HG02938 (cell line): ENCODE data around the gene SNPH.

Experiments used
- ATAC-seq: cut with Tn5 transposase; IDR thresholded peaks from one replicate; pipeline ENCODE4 v1.9.1; 2021; ENCODE audit warnings: mild to moderate bottlenecking, moderate library complexity; ENCODE audit not compliant: unreplicated experiment

Gene SNPH

DNA sequence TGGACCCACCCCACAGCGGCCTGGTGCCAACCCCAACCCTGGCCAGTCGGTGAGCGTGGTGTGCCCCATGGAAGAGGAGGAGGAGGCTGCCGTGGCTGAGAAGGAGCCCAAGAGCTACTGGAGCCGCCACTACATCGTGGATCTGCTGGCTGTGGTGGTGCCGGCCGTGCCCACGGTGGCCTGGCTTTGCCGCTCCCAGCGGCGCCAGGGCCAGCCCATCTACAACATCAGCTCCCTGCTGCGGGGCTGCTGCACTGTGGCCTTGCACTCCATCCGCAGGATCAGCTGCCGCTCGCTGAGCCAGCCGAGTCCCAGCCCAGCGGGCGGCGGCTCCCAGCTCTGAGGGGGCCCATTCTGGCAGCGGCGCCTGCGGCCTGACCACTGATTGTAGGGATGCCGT, 39.6 kb downstream of the SNPH start:
- no peak for ATAC-seq

DNA sequence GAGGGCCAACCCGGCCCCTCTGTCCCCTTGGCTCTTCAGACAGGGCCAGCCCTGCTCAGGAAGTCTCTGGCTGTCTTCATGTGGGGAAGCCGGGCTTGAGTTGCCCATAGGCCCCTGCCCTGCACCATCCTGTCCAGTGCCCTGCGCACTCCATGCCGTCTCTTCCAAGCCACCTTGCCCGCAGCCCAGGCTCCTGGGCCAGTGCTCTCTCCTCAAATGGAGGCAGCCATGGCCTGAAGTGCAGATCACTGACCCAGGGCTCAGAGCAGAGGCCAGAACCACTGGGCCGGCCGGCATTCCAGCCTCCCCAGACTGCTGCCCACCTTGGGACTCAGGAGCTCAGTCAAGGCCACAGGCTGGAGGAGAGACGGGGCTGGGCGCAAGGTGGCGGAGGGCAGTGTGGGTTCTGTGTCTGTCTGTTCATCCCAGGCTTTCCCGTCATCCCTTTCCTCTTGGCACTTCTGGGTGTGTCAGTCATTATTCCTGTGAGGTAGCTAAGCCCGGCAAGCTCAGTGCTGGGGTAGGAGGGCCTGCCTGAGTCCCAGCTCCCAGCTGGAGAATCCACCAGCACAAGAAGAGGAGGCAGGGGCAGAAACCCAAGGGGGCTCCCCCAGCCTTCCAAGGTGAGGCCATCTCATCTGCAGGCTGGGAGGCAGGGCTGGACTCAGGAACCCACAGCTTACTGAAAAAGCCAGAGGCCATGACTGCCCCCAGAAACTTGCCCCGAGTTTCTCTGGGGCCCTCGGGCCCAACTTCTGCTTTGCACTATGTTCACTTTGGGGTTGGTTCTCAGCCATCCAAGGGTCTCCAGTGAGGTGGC, 40.4 kb downstream of the SNPH start:
- no peak for ATAC-seq

DNA sequence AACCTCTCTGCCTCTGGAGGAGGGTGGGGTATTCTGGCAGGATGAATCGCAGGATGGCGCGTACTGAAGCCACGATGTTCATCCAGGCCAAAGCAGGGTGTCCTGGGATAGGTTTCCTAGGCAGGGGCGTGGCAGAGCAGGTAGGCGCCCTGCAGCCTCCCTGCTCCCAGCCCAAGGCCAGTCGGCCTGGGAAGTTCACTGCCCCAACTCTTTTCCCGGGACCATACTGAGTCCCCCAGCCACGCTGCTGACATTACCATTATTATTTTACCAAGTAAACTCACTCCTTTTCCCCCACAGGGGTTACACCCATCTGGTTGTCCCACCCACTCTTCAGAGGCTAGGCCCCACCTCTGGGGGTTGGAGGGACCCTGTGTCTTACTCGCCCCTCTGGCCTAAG, 41.1 kb downstream of the SNPH start:
- no peak for ATAC-seq

DNA sequence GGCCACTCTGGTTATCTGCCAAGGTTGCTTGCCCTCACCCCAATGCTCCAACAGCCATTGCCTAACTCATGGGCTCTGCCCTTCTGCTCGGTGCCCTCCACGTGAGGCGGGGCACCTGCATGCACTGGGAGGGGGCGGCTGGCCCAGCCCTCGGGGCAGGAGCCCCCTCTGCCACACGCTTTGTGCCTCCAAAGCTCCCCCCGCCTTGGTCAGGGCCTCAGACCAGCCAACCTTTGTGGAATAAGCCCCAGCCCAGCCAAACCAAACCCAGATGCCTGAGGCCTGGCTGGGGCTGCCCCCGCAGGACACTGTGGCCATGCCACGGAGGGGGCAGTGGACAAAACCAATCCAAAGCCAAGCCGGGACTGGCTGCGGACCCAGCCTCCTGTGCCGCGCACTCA, 41.5 kb downstream of the SNPH start:
- ATAC-seq, result no peak

DNA sequence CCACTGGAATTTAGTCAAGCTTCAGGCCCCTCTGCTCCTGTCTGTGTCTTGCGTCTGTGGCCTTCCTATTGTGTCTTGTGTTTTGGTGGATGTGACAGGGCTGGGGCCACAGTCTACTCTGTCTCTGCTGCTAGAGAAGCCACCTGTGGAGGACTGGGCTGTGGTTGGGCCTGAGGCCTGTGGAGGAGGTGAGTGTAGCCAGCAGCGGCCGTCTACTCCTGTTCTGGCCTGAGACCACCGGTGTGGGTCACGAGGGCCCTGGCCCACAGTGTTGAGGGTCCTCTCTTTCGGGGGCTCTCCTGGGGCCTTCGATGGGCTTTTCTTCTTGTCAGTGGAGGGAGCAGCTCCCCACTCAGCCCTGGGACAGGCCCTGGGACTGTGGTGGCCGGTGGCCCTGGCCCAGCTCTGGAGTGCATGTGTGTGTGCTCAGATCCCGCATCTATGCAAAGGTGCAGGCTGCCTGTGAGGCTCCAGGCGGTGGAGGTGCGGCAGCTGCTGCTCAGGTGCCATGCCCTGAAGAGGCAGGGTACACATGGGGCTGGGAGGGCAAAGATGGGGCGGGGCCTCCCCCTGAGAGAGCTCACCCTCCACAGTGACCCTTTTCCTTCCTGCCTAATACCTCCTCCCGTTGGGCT, 42.1 kb downstream of the SNPH start:
- ATAC-seq, result no peak

DNA sequence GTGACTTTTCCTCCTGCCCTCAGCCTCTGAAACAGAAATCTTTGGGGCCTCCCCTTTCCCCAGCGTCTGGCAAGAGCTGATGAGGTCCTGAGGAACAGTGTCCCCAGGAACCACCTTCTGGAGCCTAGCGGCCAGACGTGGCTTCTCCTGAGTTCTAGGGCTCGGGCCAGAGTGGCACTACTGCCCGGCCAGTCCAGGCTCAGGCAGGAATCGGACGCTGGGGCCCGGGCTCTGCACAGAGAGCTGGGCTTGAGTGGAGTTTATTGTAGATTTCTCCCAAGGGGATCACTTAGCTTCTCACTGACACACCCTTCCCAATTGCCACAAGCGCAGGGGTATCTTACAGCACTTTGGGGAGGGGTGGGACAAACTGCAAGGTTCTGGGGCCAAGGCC, 42.6 kb downstream of the SNPH start:
- no peak for ATAC-seq

DNA sequence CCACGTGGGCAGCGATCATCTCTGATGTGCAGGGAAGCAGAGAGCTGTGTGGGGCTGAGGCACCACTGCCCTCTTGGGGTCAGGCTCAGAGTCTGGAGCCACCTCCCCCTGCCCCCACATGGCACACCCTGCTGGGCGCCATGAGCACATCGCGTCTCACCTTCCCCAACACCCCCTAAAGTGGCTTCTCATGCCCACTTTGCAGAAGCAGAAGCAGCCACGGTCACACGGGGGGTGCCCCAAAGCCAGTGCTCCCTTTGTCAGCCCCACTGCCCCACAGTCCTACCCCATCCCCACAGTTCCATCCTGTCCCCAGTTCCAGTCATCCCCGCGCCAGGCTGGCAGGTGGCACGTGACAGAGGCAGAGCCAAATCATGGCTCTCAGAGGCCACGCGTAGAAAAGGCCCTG, 43.3 kb downstream of the SNPH start:
- no peak for ATAC-seq

DNA sequence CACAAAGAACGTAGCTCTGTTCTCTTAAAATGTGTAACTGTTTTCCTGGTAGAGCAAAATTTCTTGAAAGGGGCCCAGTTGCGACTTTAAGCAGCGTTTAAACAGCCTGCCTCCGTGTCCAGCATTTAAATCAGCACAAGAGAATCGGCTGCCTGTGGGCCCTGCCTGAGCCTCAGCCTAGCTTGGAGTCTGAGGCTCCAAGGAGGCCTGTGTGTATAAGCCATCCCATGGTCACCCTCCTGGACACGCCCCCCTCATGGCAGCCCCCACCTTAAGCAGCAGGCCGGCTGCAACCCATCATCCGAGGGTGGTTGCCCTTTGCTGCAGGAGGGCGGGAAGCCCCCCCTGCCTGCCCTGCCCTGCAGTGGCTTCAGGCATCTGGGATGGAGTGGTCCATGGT, 44.0 kb downstream of the SNPH start:
- ATAC-seq, result no peak

DNA sequence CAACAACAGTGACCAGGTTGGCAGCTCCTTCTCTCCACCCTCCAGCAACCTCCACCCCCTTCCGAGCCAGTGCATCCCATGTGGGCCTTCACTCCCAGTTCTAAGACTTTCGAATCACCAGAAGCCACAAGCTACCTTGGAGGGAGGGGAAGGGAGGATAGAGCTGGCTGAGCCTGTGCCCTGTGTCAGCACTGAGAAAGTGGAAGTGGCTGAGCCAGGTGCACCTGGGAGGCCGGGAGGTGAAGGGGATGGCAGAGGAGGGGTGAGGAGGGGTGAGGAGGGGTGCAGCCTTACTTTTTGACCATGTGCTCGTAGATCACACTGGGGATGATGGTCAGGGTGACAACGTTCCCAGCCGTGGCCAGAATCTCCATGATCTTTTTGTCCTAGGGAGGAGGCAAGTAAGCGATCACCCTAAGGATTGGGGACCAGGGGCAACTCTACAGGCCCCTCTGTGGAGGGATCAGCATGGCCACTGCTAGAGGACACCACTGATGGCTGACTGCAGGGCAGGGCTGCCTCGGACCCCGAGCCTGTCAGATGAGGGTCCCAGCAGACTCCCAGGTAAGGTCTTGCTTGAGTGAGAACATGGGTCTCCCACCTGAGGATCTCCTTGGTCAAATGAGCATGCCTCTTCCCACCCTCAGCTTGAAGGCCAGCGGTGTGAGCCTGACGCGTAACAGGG, 44.6 kb downstream of the SNPH start:
- no peak for ATAC-seq

DNA sequence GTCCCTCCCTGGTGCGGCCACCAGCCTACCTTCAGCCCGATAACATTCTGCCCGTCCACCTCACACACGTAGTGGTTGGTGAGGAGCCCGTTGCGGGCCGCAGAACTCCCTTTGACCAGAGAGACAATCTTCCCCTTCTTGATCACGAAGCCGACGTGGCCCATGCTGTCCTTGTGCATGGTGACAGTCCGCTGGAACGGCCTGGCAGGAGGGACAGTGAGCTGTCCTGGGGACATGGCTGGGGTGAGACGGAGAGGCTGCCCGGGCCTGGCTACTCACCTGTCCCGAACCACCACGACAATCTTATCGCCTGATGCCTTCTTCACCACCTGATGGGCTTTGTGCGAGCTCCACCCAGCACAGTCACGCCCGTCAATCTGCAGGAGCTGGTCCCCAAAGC, 46.2 kb downstream of the SNPH start:
- ATAC-seq, result no peak

DNA sequence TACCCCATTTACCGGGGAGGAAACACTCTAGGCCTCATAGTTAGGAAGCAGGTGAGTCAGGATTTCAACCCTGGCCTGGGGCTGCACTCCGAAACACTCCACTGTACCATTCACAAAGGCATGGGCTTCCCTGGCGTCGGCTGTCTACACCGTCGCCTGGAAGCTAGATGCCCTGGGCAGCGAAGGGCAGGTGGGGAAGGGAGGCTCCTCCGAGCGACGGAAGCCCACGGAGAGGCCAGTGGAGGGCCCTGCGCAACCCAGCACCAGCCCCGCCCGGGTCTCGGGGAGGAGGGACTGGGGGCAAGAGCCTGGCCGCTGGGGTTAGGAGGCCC, 46.8 kb downstream of the SNPH start:
- no peak for ATAC-seq

DNA sequence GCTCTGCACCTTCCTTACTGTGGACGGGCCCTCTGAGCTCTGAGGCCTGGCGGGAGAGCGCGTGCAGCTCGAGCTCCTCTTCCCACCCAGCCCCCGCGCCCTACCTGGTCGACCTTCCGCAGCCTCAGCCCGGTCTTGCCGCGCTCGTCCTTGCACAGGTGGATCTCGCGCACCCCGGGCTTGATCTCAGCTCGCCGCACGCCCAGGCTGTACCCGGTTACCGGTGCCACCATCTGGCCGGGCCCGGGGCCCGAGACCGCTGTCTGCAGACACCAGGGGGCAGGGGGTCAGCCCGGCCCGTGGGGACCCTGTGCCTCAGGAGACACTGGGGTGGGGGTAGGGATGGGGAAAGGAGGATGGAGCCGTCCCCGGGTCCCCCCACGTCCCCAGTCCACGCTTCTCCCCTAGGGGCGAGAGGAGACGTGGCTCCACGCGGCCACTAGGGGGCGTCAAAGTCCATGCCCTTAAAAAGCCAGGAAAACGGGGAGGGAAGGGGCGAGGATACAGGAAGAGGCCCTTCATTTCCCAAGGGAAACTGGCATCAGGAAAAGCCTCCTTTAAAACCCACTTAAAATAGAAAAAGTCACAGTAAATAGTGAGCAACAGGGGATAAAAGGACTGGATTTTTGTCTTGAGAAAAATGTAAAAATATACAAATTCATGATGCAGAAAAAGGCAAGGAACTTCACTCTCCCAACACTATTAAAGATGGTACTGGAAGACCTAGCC, 47.3 kb downstream of the SNPH start:
- no peak for ATAC-seq

DNA sequence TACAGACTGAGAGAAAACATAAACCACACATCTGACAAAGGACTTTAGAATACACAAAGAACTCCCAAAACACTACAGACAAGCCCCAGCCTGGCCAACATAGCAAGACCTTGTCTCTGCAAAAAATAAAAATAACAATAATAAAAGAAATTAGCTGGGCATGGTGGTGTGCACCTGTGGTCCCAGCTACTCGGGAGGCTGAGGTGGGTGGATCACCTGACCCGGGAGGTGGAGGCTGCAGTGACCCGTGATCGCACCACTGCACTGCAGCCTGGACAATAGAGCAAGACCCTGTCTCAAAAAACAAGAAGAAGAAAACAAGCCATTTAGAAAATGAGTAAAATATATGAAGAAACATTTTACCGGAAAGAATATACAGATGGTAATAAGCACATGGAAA, 49.7 kb downstream of the SNPH start:
- ATAC-seq, result no peak

DNA sequence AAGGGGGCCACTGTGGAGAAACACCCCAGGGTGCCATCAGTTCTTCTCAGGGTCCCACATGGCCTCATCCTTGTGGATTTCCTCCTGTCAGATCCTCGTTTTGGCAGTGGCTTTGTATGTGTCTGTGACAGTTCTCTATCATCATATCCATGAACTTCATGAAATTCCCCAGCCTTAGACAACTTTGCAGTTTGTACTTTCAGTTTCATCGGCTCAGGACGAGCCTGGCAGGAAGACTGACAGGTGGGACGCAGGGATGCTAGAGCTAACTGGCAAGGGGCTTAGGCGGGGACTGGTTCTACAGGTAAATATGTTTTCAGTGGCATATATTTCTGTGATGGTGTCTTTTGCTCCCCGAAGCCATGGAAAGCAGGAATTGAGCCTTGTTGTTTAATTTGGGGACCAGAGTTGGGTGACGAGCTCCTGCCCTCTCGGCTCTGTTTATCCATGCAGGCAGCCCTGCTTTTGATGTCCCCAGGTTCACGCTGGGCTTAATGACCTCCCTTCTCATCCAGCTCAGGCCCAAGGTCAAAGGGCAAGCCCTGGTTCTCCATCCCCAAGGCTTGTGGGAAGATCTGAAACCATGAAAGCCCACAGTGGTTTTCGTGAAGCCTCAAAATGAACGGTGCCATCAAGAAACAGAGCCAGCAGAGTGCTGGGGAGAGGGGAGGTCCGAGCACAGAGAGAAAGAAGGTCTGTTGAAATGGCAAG, 51.6 kb downstream of the SNPH start:
- ATAC-seq, result no peak

DNA sequence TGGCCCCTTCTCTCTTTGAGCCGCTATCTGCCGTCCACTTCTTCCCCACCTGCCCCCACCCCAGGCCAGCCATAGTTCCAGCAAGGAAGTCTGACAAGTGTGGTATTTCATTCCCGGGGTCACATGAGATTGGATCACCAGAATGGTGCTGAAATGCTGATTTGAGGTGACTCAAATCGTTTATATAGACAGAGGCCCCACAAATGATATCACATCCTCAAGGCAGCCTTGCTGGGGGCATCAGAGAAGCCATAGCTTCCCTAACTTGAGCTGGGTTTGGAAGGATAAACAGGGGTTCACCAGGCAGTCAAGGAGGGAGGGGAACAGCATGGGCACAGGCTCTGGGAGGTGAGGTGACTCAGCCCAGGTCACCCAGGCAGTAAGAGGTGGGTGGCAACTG, 53.0 kb downstream of the SNPH start:
- ATAC-seq, result no peak

DNA sequence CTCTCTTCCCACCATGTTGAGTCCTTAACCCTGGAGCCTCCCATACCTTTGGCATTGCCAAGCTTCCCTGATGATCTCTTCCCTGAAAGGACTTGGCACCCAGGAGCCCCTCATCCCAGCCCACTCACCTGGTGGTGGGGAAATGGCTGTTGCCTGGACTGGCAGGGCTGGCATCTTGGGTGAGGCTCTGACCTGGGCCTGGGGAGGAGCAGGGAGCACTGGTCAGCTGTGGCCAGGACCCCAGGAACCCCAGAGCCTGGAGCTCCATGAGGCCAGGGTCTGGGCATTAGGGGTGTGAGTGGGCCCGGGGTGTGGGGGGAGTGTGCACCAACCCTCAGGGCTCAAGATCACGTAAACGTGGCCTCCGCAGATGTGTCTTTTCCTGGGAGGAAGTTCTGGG, 53.4 kb downstream of the SNPH start:
- ATAC-seq, result no peak

DNA sequence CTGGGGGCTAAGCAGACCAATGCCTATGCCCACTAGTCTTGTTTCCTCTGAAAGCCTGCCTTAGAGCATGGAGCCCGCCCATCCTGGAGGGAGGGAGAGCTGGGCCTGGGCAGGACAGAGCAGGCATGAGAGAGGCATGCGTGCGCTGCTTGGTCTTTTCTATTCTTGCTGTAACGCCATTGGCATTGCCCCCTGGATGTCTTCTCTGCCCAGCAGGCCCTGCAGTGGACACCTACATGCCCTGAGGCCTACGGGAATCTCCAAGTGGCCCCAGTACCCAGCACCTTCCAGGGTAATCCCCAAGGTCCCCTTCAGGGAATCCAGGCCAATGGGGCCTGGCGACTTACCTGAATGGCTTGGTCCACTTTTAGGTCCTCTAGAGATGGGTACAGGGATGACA, 53.9 kb downstream of the SNPH start:
- ATAC-seq, result no peak

DNA sequence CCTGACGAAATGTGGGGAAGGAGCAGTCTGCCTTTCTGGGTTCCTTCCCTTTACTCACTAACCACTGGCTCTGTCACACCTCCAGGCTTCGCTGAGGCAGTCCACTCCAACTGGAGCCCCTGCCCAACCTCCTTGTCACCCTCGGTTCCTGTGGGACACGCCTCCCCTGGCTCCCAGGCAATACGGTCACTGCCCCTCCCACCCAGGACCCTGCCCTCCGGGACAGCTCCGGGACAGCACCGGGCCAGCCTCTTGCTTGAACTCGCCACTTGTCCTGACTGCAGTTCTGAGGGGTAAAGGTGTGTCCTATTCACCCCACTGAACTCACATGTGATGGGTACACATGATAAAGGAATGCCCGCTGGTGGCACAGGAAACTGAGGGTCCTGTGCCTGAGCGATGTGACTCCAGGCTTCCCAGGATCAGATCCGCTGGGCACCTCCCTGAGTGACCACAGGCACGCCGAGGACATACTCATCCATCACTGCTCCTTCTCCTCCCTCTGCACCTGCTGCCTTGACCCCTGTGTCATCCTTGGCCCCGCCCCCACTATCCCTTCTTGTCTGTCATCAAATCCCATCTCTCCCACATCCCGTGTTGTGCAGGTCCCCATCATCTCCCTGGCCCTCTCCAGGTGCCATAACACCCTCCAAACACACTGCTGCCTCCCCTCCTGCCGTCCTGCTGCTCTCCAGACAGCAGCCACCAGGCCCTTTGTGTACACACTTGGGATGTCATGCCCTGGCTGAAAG, 55.0 kb downstream of the SNPH start:
- no peak for ATAC-seq

DNA sequence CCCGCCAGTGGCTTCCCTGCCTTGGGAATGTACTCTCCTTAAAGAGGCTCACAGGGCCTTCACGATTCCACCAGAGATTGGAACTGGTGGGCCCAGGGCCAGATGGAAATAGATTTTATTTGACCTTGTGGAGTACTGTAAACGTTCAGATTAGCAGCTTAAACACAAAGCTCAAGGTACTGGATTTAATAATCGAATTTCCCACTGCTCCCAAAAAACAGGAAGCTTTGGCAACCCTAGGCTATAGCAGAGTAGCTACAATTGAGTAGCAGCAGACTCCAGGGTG, 55.5 kb downstream of the SNPH start:
- ATAC-seq, result no peak

DNA sequence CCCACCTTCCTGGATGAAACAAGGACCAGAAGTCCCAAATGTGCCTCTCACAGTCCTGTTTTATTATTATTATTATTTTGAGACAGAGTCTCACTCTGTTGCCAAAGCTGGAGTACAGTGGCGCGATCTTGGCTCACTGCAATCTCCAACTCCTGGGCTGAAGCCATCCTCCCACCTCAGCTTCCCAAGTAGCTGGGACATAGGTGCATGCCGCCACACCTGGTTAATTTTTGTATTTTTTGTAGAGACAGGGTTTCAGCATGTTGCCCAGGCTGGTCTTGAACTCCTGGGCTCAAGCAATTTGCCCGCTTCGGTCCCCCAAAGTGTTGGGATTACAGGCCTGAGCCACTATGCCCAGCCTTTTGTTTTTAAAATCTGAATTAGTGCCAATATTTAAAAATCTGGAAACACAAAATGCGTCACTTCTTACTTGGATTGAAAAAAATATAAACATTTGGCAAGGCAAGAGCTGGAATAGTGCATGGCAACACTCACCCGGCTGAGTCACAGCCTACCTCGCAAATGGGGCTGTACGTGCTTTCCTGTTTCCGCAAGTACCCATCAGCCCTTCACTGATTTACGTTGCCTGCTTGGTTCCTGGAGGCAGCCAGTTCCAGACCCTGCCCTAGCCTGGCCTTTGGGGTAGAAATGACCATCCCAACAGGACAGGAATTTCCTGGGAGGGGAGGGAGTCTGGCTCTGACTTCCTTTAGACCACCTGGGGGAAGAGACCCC, 56.6 kb downstream of the SNPH start:
- ATAC-seq, result no peak
